Activated B cell treated with CpG ODN at 0.5 μM for 24 hours (primary cell): ENCODE measurements around the gene IKBKE. TPM values are rescaled to one million over a fixed set of nuclear protein-coding genes. Genes with fewer than 3 reads are reported as not detected.
A peak's percentile ranks its signal among the peaks of the same experiment; 100 is the strongest.

ENCODE experiments used
- ATAC-seq: fragments of 200-7000 bp; cut with Tn5 transposase; one replicate; pipeline ENCODE4 v1.10.0; 2021; ENCODE audit warnings: low read depth, mild to moderate bottlenecking, moderate library complexity
- CTCF ChIA-PET: fragments of 350-600 bp; sonication (Branson Sonifier 250); formaldehyde crosslinking; loops from one replicate; lab custom pipeline; 2021; ENCODE audit warnings: antibody characterized with exemption; lab: Charles Lee
- POLR2A ChIA-PET: fragments of 350-600 bp; sonication (Branson Sonifier 250); formaldehyde crosslinking; loops from one replicate; lab custom pipeline; 2021; ENCODE audit warnings: antibody characterized with exemption; lab: Charles Lee
- DNase-seq: peaks from one replicate; pipeline ENCODE4 v3.0.0; 2022
- H3K27ac Mint-ChIP-seq: one replicate; pipeline ENCODE4 v1.8.0; 2020; ENCODE audit warnings: mixed read lengths
- H3K27me3 Mint-ChIP-seq: one replicate; pipeline ENCODE4 v1.8.0; 2021; ENCODE audit warnings: mixed read lengths
- H3K36me3 Mint-ChIP-seq: one replicate; pipeline ENCODE4 v1.8.0; 2021; ENCODE audit warnings: low read depth, mixed read lengths
- H3K4me1 Mint-ChIP-seq: one replicate; pipeline ENCODE4 v1.8.0; 2021; ENCODE audit warnings: mixed read lengths
- H3K4me3 Mint-ChIP-seq: one replicate; pipeline ENCODE4 v1.8.0; 2020; ENCODE audit warnings: mild to moderate bottlenecking, mixed read lengths
- H3K9me3 Mint-ChIP-seq: one replicate; pipeline ENCODE4 v1.8.0; 2020; ENCODE audit warnings: mixed read lengths
- intact Hi-C: fragments of 100-400 bp; cut with micrococcal nuclease; formaldehyde crosslinking; loops from one replicate; pipeline ENCODE4 v1.15.1; 2024
- total RNA-seq: library from RNA; stranded (reverse); gene quantifications from 2 replicates; pipeline ENCODE4 v1.2.3, GENCODE V29; 2022
- TF ChIP-seq, protein P1 (sequence below): fragments of 200-600 bp; IDR thresholded peaks from one replicate; pipeline ENCODE4 v1.8.0; 2022; ENCODE audit warnings: antibody characterized with exemption, mild to moderate bottlenecking

Gene IKBKE
- total RNA-seq, result 52.9 and 56.3 TPM in 2 replicates

- DNase-seq, result peak; percentile 45
- TF ChIP-seq, protein P1, sequence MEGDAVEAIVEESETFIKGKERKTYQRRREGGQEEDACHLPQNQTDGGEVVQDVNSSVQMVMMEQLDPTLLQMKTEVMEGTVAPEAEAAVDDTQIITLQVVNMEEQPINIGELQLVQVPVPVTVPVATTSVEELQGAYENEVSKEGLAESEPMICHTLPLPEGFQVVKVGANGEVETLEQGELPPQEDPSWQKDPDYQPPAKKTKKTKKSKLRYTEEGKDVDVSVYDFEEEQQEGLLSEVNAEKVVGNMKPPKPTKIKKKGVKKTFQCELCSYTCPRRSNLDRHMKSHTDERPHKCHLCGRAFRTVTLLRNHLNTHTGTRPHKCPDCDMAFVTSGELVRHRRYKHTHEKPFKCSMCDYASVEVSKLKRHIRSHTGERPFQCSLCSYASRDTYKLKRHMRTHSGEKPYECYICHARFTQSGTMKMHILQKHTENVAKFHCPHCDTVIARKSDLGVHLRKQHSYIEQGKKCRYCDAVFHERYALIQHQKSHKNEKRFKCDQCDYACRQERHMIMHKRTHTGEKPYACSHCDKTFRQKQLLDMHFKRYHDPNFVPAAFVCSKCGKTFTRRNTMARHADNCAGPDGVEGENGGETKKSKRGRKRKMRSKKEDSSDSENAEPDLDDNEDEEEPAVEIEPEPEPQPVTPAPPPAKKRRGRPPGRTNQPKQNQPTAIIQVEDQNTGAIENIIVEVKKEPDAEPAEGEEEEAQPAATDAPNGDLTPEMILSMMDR, result no peak
- peaks cover 73% of the 10 kb centered on the region for H3K4me1 Mint-ChIP-seq
- CTCF ChIA-PET, result interaction anchor here (0.7 to 3.2 kb wide), 12 partner anchors 8 to 397 kb away, joined by 3 to 39 read pairs (median 5); partner anchors contain the start of gene EIF2D
- intact Hi-C loops, result loop anchor here (1.0 to 5.0 kb wide), 3 partner anchors 8 to 207 kb away; no protein-coding TSS in a partner anchor
- H3K9me3 Mint-ChIP-seq, result no peaks in the 10 kb centered on the region
- POLR2A ChIA-PET, result interaction anchor here (0.7 to 2.4 kb wide), 13 partner anchors 8 to 698 kb away, joined by 3 to 22 read pairs (median 4); partner anchors contain the start of gene EIF2D
- H3K27ac Mint-ChIP-seq, result peak within 1 kb of the TSS; percentile 93
- ATAC-seq, result peak; percentile 59
- peak within 1 kb of the TSS; percentile 90 for H3K4me3 Mint-ChIP-seq
- H3K27me3 Mint-ChIP-seq, result no peaks in the 10 kb centered on the region
- H3K36me3 Mint-ChIP-seq, result peaks cover 28% of the 10 kb centered on the region
Measured at GRCh38 chr1:206469933-206470691, at the start of gene IKBKE. Gene IKBKE, plus strand, starts transcription at chr1:206470476. Its CDS starts 2,752 bp downstream, at chr1:206473228.

- no peak overlapping the region for H3K27ac Mint-ChIP-seq
- ChIA-PET CTCF (no interaction called here), POLR2A (no interaction called here)
- DNase-seq (no peak), ATAC-seq (no peak)
- H3K4me1 Mint-ChIP-seq, result no peaks in the 10 kb centered on the region
- intact Hi-C loops, result no loop called here
- H3K9me3 Mint-ChIP-seq, result no peaks in the 10 kb centered on the region
- H3K4me3 Mint-ChIP-seq, result no peak overlapping the region
- TF ChIP-seq, protein P1, result no peak
- no peaks in the 10 kb centered on the region for H3K27me3 Mint-ChIP-seq
- H3K36me3 Mint-ChIP-seq, result peaks cover 64% of the 10 kb centered on the region
Measured at GRCh38 chr1:206421616-206422340, 48.5 kb upstream of the IKBKE start.

DNA sequence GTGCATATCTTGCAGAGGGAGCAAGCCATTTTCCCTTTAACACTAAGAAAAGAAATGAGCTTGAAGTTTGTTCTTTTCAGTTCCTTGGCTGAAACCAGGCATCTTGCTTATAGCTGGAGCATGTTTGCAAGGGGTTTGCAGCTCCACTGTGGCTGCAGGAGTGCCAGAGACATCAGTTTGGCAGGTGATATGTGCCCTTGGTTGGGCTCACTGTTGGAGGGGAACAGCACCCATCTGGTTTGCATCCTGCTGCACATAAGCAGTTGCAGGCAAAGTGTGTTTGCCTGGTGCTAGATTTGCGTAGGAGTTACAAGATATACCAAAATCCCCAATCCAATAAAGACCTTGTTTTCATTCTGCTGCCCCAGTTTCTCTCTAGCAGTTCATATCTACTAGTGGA lies 47.8 kb upstream of the IKBKE start:
- intact Hi-C loops, result no loop called here
- H3K4me3 Mint-ChIP-seq, result no peak overlapping the region
- ATAC-seq (no peak), DNase-seq (no peak)
- H3K27ac Mint-ChIP-seq, result no peak overlapping the region
- H3K27me3 Mint-ChIP-seq, result no peaks in the 10 kb centered on the region
- peaks cover 63% of the 10 kb centered on the region for H3K36me3 Mint-ChIP-seq
- CTCF ChIA-PET, result no interaction called here
- POLR2A ChIA-PET, result no interaction called here
- H3K9me3 Mint-ChIP-seq, result no peaks in the 10 kb centered on the region
- TF ChIP-seq, protein P1, result no peak
- no peaks in the 10 kb centered on the region for H3K4me1 Mint-ChIP-seq

- POLR2A ChIA-PET, result no interaction called here
- no peak overlapping the region for H3K4me3 Mint-ChIP-seq
- no peaks in the 10 kb centered on the region for H3K9me3 Mint-ChIP-seq
- intact Hi-C loops, result no loop called here
- DNase-seq (no peak), ATAC-seq (no peak)
- TF ChIP-seq, protein P1, result no peak
- peaks cover 66% of the 10 kb centered on the region for H3K36me3 Mint-ChIP-seq
- no peak overlapping the region for H3K27ac Mint-ChIP-seq
- H3K4me1 Mint-ChIP-seq, result no peaks in the 10 kb centered on the region
- CTCF ChIA-PET, result no interaction called here
- H3K27me3 Mint-ChIP-seq, result no peaks in the 10 kb centered on the region
Measured at GRCh38 chr1:206427291-206427690, 43.0 kb upstream of the IKBKE start.

GRCh38 chr1:206429421-206429820 lies 40.9 kb upstream of the IKBKE start:
- ChIA-PET CTCF (no interaction called here), POLR2A (no interaction called here)
- Mint-ChIP-seq H3K27ac (no peak overlapping the region), H3K9me3 (no peaks in the 10 kb centered on the region), H3K4me1 (no peaks in the 10 kb centered on the region), H3K4me3 (no peak overlapping the region), H3K27me3 (no peaks in the 10 kb centered on the region), H3K36me3 (peaks cover 66% of the 10 kb centered on the region)
- TF ChIP-seq, protein P1, result no peak
- DNase-seq, result no peak
- ATAC-seq, result no peak
- intact Hi-C loops, result no loop called here
